HEK293 (cell line): ENCODE measurements around the gene RNASE2.

Source experiments
- CTCF ChIA-PET: fragments of 350-600 bp; formaldehyde crosslinking; extraction: SDS; loops from one replicate; lab custom pipeline; 2021; ENCODE audit warnings: antibody characterized with exemption; lab: Yijun Ruan, JAX
- POLR2A ChIA-PET: fragments of 300-600 bp; formaldehyde crosslinking; extraction: SDS; loops from one replicate; lab custom pipeline; 2020; ENCODE audit warnings: antibody characterized with exemption, inconsistent platforms; lab: Yijun Ruan, JAX
- H3K27ac ChIP-seq: fragments of 200-500 bp; sonication (Bioruptor generic); 2 replicates; pipeline ENCODE4 v1.5.1; 2014; ENCODE audit warnings: low read depth, low read length, control low read depth, inconsistent platforms; ENCODE audit errors: extremely low read depth
- H3K36me3 ChIP-seq, 2 experiments: fragments of 200-500 bp in 1 of 2; sonication (Bioruptor generic) in 1 of 2; 1 replicate in 1 of 2; 2 replicates in 1 of 2; pipeline ENCODE4 v1.5.1; 2014 to 2017; ENCODE audit warnings: inconsistent platforms in 2 of 2, low read length in 2 of 2; ENCODE audit not compliant: control insufficient read depth in 2 of 2, insufficient read depth in 1 of 2
- H3K4me1 ChIP-seq: fragments of 200-500 bp; sonication (Bioruptor generic); 2 replicates; pipeline ENCODE4 v1.5.1; 2014; ENCODE audit warnings: mild to moderate bottlenecking, low read length, inconsistent platforms; ENCODE audit not compliant: control insufficient read depth, insufficient read depth
- H3K4me3 ChIP-seq: 2 replicates; pipeline ENCODE4 v1.5.1; 2011; ENCODE audit warnings: low read depth, mild to moderate bottlenecking, control low read depth, low read length, moderate library complexity
- H3K9me3 ChIP-seq: fragments of 200-500 bp; sonication (Bioruptor generic); 2 replicates; pipeline ENCODE4 v1.5.1; 2014; ENCODE audit warnings: low read depth, low read length, inconsistent platforms; ENCODE audit not compliant: control insufficient read depth, insufficient read depth
- HOXA7 ChIP-seq: sonication (generic); formaldehyde crosslinking; IDR thresholded peaks from 2 replicates; pipeline ENCODE4 v1.8.1; 2022; ENCODE audit warnings: missing genetic modification reagents, borderline replicate concordance
- KLF16 ChIP-seq: fragments of 450-650 bp; formaldehyde crosslinking; IDR thresholded peaks from 2 replicates; pipeline ENCODE4 v1.5.1; 2017; ENCODE audit warnings: missing biosample characterization, missing genetic modification characterization
- SP7 ChIP-seq: fragments of 450-650 bp; formaldehyde crosslinking; IDR thresholded peaks from 2 replicates; pipeline ENCODE4 v1.5.1; 2016; ENCODE audit warnings: missing biosample characterization, missing genetic modification characterization
- TCF7L2 ChIP-seq: IDR thresholded peaks from 2 replicates; pipeline ENCODE4 v1.6.1; 2011; ENCODE audit warnings: low read depth, mild to moderate bottlenecking, inconsistent platforms, low read length, moderate library complexity, borderline replicate concordance
- ZBTB8A ChIP-seq: fragments of 450-650 bp; formaldehyde crosslinking; IDR thresholded peaks from 2 replicates; pipeline ENCODE4 v1.5.1; 2016; ENCODE audit warnings: missing biosample characterization, missing genetic modification characterization
- ZFP3 ChIP-seq: fragments of 450-650 bp; formaldehyde crosslinking; IDR thresholded peaks from 2 replicates; pipeline ENCODE4 v1.5.1; 2016; ENCODE audit warnings: low read depth, missing biosample characterization, missing genetic modification characterization
- ZNF211 ChIP-seq: fragments of 450-650 bp; formaldehyde crosslinking; IDR thresholded peaks from 2 replicates; pipeline ENCODE4 v1.5.1; 2016; ENCODE audit warnings: low read depth, missing biosample characterization, missing genetic modification characterization
- ZNF221 ChIP-seq: fragments of 450-650 bp; formaldehyde crosslinking; IDR thresholded peaks from 2 replicates; pipeline ENCODE4 v1.5.1; 2017; ENCODE audit warnings: missing biosample characterization, missing genetic modification characterization, borderline replicate concordance
- ZNF48 ChIP-seq: fragments of 450-650 bp; formaldehyde crosslinking; IDR thresholded peaks from 2 replicates; pipeline ENCODE4 v1.5.1; 2016; ENCODE audit warnings: missing biosample characterization, missing genetic modification characterization
- ZNF530 ChIP-seq: fragments of 450-650 bp; formaldehyde crosslinking; IDR thresholded peaks from 2 replicates; pipeline ENCODE4 v1.5.1; 2016; ENCODE audit warnings: low read depth, missing biosample characterization, missing genetic modification characterization
- ZNF600 ChIP-seq: fragments of 450-650 bp; formaldehyde crosslinking; IDR thresholded peaks from 2 replicates; pipeline ENCODE4 v1.5.1; 2016; ENCODE audit warnings: missing biosample characterization, missing genetic modification characterization
- ZNF670 ChIP-seq: fragments of 450-650 bp; formaldehyde crosslinking; IDR thresholded peaks from 2 replicates; pipeline ENCODE4 v1.5.1; 2016; ENCODE audit warnings: missing biosample characterization, missing genetic modification characterization, low read depth
- ZNF776 ChIP-seq: fragments of 450-650 bp; formaldehyde crosslinking; IDR thresholded peaks from 2 replicates; pipeline ENCODE4 v1.5.0; 2017; ENCODE audit warnings: missing biosample characterization, missing genetic modification characterization, borderline replicate concordance
- ZNF843 ChIP-seq: fragments of 450-650 bp; formaldehyde crosslinking; IDR thresholded peaks from 2 replicates; pipeline ENCODE4 v1.5.1; 2016; ENCODE audit warnings: missing biosample characterization, missing genetic modification characterization
- TF ChIP-seq, protein P1 (sequence below): fragments of 450-650 bp; IDR thresholded peaks from 2 replicates; pipeline ENCODE4 v1.5.1; 2018; ENCODE audit warnings: missing biosample characterization, mild to moderate bottlenecking, missing genetic modification characterization
- TF ChIP-seq, protein P2 (sequence below): fragments of 450-650 bp; formaldehyde crosslinking; IDR thresholded peaks from 2 replicates; pipeline ENCODE4 v1.5.1; 2016; ENCODE audit warnings: missing biosample characterization, missing genetic modification characterization
- TF ChIP-seq, protein P3 (sequence below): fragments of 450-650 bp; formaldehyde crosslinking; IDR thresholded peaks from 2 replicates; pipeline ENCODE4 v1.5.1; 2017; ENCODE audit warnings: missing biosample characterization, missing genetic modification characterization
- TF ChIP-seq, protein P4 (sequence below): IDR thresholded peaks from 2 replicates; pipeline ENCODE4 v1.6.1; 2011; ENCODE audit warnings: mild to moderate bottlenecking, low read depth, low read length, borderline replicate concordance

The RNASE2 gene

DNA sequence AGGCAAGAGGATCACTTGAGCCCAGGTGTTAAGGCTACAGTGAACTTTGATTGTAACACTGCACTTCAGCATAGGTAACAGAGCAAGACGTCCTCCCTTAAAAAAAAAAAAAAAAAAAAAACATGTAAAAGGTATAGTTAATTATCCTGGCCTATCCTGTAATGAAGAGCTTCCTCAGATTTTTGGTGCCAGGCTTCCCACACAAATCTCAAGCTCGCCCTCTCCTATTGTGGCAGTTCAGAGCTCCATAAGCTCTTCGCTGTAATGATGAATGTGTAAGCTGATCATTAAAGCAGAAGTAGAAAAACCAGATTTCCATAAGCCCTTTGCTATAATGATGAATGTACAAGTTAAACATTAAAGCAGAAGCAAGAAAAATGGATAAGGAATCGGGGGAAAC lies 41.8 kb downstream of the RNASE2 start:
- ChIA-PET POLR2A (interaction anchor here (1.0 kb wide), 1 partner anchor 26 kb away, joined by 3 read pairs; no protein-coding TSS in a partner anchor), CTCF (interaction anchor here (0.9 to 5.4 kb wide), 4 partner anchors 8 to 138 kb away, joined by 3 to 35 read pairs (median 5); no protein-coding TSS in a partner anchor)
- TF ChIP-seq KLF16 (tag by site-specific recombination), result no peak
- TF ChIP-seq, protein P1, sequence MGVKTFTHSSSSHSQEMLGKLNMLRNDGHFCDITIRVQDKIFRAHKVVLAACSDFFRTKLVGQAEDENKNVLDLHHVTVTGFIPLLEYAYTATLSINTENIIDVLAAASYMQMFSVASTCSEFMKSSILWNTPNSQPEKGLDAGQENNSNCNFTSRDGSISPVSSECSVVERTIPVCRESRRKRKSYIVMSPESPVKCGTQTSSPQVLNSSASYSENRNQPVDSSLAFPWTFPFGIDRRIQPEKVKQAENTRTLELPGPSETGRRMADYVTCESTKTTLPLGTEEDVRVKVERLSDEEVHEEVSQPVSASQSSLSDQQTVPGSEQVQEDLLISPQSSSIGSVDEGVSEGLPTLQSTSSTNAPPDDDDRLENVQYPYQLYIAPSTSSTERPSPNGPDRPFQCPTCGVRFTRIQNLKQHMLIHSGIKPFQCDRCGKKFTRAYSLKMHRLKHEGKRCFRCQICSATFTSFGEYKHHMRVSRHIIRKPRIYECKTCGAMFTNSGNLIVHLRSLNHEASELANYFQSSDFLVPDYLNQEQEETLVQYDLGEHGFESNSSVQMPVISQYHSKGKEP (tag by site-specific recombination), result no peak
- TF ChIP-seq ZNF600 (tag by site-specific recombination), result no peak
- no peak for TF ChIP-seq ZNF221 (tag by site-specific recombination)
- TF ChIP-seq ZNF670 (tag by site-specific recombination), result no peak
- TF ChIP-seq HOXA7 (CRISPR knock-in tag), result no peak
- TF ChIP-seq ZNF211 (tag by site-specific recombination), result no peak
- TF ChIP-seq SP7 (tag by site-specific recombination), result no peak

DNA sequence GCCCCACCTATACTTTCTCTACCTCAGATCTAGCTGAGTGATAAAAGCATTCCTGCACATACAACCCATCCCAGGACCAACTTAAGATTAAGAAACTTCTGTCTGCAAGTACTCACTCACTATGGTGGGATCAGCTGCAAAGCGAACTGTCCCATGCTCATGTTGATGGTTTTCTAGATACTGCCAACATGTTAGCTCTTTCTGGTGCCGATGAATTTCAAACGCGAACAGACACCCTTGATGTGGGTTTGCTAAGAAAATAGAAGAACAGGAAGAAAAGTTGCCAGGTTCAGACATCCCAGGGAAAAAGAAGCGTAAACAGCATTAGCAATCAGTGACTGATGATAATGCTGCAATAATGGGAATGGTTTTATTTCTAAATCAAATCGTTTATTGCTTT lies 42.3 kb downstream of the RNASE2 start:
- no peak overlapping the region for H3K4me3 ChIP-seq
- TF ChIP-seq ZNF843 (no peak), ZBTB8A (no peak), TCF7L2 (no peak), ZNF530 (tag by site-specific recombination) (no peak), ZFP3 (tag by site-specific recombination) (no peak), ZNF776 (tag by site-specific recombination) (no peak), ZNF48 (tag by site-specific recombination) (no peak)
- TF ChIP-seq, protein P2, sequence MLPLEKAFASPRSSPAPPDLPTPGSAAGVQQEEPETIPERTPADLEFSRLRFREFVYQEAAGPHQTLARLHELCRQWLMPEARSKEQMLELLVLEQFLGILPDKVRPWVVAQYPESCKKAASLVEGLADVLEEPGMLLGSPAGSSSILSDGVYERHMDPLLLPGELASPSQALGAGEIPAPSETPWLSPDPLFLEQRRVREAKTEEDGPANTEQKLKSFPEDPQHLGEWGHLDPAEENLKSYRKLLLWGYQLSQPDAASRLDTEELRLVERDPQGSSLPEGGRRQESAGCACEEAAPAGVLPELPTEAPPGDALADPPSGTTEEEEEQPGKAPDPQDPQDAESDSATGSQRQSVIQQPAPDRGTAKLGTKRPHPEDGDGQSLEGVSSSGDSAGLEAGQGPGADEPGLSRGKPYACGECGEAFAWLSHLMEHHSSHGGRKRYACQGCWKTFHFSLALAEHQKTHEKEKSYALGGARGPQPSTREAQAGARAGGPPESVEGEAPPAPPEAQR (tag by site-specific recombination), result no peak
- TF ChIP-seq, protein P3, sequence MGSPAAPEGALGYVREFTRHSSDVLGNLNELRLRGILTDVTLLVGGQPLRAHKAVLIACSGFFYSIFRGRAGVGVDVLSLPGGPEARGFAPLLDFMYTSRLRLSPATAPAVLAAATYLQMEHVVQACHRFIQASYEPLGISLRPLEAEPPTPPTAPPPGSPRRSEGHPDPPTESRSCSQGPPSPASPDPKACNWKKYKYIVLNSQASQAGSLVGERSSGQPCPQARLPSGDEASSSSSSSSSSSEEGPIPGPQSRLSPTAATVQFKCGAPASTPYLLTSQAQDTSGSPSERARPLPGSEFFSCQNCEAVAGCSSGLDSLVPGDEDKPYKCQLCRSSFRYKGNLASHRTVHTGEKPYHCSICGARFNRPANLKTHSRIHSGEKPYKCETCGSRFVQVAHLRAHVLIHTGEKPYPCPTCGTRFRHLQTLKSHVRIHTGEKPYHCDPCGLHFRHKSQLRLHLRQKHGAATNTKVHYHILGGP, result no peak
- TF ChIP-seq, protein P4, sequence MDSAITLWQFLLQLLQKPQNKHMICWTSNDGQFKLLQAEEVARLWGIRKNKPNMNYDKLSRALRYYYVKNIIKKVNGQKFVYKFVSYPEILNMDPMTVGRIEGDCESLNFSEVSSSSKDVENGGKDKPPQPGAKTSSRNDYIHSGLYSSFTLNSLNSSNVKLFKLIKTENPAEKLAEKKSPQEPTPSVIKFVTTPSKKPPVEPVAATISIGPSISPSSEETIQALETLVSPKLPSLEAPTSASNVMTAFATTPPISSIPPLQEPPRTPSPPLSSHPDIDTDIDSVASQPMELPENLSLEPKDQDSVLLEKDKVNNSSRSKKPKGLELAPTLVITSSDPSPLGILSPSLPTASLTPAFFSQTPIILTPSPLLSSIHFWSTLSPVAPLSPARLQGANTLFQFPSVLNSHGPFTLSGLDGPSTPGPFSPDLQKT, result no peak
- TF ChIP-seq, all 188 proteins: peak for 0
- Histone ChIP-seq H3K36me3 (peaks cover 49 to 55% of the 10 kb centered on the region in 2 experiments), H3K9me3 (no peaks in the 10 kb centered on the region), H3K4me1 (no peaks in the 10 kb centered on the region), H3K27ac (no peak overlapping the region)
- ChIA-PET POLR2A (interaction anchor here (1.0 kb wide), 1 partner anchor 27 kb away, joined by 3 read pairs; no protein-coding TSS in a partner anchor), CTCF (interaction anchor here (0.9 to 5.4 kb wide), 5 partner anchors 8 to 139 kb away, joined by 3 to 35 read pairs (median 5); no protein-coding TSS in a partner anchor)

More for the DNA sequence above, 41.8 kb downstream of the RNASE2 start:
- Histone ChIP-seq H3K4me3 (no peak overlapping the region), H3K36me3 (peaks cover 54 to 59% of the 10 kb centered on the region in 2 experiments), H3K27ac (no peak overlapping the region), H3K4me1 (no peaks in the 10 kb centered on the region), H3K9me3 (no peaks in the 10 kb centered on the region)
